GM12873 (cell line): Measurements from ENCODE around the gene TMEM134.

Experiments used
- TF ChIP-seq, protein P1 (sequence below): IDR thresholded peaks from 2 replicates; pipeline ENCODE4 v1.5.1; 2012; ENCODE audit warnings: low read depth, mild to moderate bottlenecking, moderate library complexity, low read length, control low read depth; ENCODE audit not compliant: insufficient read depth; ENCODE audit errors: missing control alignments

Gene TMEM134

GRCh38 chr11:67492069-67492727 lies 23.1 kb upstream of the TMEM134 start:
- TF ChIP-seq, protein P1, sequence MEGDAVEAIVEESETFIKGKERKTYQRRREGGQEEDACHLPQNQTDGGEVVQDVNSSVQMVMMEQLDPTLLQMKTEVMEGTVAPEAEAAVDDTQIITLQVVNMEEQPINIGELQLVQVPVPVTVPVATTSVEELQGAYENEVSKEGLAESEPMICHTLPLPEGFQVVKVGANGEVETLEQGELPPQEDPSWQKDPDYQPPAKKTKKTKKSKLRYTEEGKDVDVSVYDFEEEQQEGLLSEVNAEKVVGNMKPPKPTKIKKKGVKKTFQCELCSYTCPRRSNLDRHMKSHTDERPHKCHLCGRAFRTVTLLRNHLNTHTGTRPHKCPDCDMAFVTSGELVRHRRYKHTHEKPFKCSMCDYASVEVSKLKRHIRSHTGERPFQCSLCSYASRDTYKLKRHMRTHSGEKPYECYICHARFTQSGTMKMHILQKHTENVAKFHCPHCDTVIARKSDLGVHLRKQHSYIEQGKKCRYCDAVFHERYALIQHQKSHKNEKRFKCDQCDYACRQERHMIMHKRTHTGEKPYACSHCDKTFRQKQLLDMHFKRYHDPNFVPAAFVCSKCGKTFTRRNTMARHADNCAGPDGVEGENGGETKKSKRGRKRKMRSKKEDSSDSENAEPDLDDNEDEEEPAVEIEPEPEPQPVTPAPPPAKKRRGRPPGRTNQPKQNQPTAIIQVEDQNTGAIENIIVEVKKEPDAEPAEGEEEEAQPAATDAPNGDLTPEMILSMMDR, result no peak

- TF ChIP-seq, protein P1, result no peak
Observed at GRCh38 chr11:67491276-67492068, 22.4 kb upstream of the TMEM134 start.

GRCh38 chr11:67490727-67491065 lies 21.6 kb upstream of the TMEM134 start:
- TF ChIP-seq, protein P1, result no peak

- TF ChIP-seq, protein P1, result no peak
Observed at GRCh38 chr11:67489885-67490726, 21.1 kb upstream of the TMEM134 start.

- TF ChIP-seq, protein P1, result no peak
Observed at GRCh38 chr11:67489203-67489884, 20.3 kb upstream of the TMEM134 start.

GRCh38 chr11:67486481-67487195 lies 17.6 kb upstream of the TMEM134 start:
- TF ChIP-seq, protein P1, result no peak
